NCI-H748 treated with DMSO at 0.1 percent for 48 hours (cell line): ENCODE results near the gene MUC2.
"Not testable (repeated sequence)": the region's sequence is repeated elsewhere in the genome, so short reads cannot be mapped to it uniquely, and the experiment has no call there.

ENCODE experiments used
- DNase-seq: peaks from one replicate; lab custom pipeline; 2025; lab: John Stamatoyannopoulos, UW

MUC2 gene

GRCh38 chr11:1106387-1106786, 31.7 kb downstream of the MUC2 start:
- no peak for DNase-seq

GRCh38 chr11:1107316-1108245, 32.9 kb downstream of the MUC2 start:
- no peak for DNase-seq

DNA sequence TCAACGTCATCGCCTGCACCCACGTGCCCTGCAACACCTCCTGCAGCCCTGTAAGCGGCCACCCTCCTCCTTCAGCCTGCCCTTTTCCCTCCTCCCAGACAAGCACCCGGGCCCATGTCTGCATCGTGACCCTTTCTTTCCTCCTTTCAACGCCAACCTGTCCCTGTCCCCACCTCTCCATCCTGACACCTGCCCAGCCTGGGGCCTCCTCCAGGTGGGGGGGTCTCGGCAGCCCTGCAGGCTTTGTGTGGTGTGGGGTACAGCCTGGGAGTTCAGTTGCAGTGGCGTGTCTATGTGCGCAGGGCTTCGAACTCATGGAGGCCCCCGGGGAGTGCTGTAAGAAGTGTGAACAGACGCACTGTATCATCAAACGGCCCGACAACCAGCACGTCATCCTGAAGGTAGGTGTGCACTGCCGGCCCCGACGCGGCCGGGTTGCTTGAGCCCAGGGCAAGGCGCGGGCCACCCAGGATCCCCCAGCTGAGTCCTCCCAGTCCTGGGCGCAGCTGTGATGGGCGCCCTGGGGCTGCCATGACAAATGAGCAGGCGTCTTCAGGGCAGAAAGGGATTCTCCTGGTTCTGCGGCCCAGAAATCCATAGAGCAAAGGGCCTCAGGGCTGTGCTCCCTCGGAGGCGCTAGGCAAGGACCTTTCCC, 33.7 kb downstream of the MUC2 start:
- no peak for DNase-seq

DNA sequence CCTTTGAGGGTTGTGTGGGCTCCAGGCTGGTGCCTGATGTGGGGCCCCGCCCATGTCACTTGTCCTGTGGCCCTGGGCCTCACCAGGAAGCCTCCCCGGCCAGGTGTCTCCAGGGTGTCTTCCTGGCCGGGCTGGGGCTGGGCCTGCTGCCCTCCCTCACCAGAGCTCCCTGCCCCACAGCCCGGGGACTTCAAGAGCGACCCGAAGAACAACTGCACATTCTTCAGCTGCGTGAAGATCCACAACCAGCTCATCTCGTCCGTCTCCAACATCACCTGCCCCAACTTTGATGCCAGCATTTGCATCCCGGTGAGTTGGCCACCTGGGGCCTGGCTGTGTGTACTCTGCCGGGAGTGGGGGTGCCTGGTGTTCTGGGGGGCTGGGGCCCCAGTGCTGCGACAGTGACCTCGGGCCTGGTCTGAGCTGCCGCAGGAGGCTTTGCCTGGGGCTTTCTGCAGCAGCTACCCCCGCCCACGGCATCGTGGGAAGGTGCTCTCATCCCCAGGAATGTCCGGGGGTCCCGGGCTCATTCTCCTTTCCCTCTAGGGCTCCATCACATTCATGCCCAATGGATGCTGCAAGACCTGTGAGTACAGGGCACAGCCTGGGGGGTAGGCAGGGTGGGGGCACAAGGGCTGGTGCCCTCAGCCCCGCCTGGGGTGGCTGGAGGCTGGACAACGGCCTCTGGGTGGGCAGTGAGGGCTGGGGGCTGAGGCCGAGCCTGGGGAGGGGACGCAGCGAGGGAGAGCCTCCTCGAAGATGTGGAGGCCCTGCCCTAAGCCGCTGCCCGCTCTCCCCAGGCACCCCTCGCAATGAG, 34.6 kb downstream of the MUC2 start:
- no peak for DNase-seq

- no peak for DNase-seq
Observed at GRCh38 chr11:1109918-1110705, 35.4 kb downstream of the MUC2 start.

GRCh38 chr11:1111545-1112212, 37.0 kb downstream of the MUC2 start:
- no peak for DNase-seq

GRCh38 chr11:1112351-1113191, 37.9 kb downstream of the MUC2 start:
- DNase-seq, result no peak

GRCh38 chr11:1113405-1114201, 38.9 kb downstream of the MUC2 start:
- no peak for DNase-seq

GRCh38 chr11:1115292-1115691, 40.6 kb downstream of the MUC2 start:
- not testable (repeated sequence) for DNase-seq

GRCh38 chr11:1116104-1116503, 41.4 kb downstream of the MUC2 start:
- no peak for DNase-seq

DNA sequence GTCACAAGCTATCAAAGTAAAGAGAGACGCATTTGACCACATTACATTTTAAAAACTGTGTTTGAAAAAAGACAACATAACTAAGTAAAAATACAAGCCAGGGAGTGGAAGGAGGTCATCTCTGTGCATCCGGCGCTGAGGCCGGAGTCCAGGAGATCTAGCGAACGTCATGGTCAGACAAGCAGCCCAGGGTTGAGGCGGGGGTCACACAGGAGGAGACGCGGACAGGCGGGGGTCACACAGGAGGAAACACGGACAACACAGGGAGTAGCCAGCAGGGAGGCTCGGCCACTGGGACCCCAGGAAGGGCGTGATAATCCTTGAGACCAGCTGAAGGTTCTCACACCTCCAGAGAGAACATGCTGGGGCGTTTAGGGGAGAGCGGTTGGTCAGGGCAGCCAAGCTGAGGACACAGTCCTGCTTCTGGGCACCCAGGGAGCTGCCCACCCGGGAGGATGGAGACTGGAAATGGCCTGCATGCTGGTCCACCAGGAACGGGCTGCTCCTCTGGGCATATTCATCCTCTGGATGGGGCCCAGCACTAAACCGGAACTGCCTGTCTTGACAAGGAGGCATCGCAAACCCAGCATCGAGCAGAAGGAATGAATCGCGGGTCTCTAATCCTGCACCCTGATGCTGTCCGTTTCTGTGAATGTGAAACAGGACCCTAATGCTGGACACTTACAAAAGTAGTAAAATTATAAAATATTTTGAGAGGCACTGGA, 42.2 kb downstream of the MUC2 start:
- DNase-seq, result no peak

DNA sequence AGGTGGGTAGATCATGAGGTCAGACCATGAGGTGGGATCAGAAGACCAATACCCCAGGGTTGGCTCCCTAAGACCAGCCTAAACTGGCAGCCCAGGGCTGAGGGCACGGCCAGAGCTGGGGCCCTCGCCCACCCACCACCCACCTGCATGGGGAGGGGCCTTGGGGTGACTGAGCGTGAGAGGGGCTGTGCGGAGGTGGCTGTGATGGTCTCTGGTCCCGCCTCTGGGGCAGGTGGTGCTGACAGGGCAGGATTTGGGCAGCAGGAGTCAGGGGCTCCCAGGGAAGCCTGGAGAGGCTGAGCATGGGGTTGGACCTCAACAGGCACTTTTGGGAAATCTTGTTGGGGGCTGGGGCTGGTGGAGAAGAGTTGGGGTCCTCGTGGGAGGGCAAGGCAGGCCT, 43.3 kb downstream of the MUC2 start:
- no peak for DNase-seq

- no peak for DNase-seq
Observed at GRCh38 chr11:1118755-1119603, 44.3 kb downstream of the MUC2 start.

DNA sequence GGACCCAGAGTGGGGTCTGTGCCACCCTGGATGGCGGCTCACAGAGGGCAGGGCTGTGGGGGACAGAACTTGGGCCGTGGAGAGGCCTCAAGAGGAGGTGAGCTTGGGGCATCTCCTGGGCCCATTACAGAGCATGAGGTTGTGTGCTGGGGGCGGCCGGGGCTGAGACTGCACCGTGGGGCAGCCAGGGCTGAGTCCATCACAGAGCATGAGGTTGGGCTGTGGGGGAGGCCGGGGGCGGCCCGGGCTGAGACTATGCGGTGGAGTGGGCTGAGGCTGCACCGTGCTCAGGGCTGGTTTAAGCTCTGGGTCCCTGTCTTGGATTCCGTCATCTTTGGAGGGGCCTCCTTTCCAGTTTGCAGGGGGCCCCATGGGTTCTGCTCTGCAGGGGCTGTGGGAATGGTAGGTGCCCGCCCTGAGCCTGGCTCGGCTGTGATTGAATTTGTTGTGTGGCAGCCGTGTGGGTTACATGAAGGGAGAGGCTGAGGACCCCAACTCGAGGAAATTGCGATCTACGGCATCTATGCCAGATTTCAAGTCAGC, 45.0 kb downstream of the MUC2 start:
- no peak for DNase-seq

DNA sequence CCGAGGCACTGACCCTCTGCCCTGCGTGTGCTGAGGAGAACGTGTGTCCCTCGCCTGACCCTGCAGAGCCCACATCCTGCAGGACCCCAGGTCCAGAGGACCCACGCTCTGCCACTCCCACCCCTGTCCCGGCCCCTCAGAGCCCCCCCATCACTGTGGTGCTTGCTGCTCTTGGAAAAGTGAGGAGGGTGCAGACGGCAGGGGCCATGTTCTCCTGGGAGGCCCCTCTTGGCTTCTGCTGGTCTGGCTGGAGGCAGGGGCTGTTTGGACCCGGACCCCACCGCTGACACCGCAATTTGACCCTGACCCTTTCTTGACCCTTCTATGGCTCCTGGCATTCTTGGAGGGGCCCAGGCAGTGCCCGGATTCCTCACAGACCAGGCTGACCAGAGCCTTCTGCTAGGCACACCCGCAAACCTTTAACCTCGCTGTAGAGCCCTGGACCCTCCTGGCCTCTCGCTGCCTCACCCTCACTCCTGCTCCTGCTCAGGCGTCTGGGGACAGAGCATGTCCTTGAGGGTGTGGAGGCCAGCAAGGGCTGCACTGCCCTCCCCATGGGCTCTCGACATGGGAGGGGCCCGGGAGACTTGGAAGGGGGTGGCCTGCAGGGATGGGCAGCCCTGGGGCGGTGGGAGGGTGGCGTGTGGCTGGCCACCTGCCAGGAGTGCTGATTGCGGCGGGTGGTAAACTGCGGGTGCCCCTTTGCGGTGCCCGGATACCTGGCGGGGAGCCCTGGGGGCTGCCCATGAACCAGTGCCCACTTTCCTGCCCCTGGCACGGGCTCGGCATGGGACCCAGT, 46.1 kb downstream of the MUC2 start:
- DNase-seq, result no peak

DNA sequence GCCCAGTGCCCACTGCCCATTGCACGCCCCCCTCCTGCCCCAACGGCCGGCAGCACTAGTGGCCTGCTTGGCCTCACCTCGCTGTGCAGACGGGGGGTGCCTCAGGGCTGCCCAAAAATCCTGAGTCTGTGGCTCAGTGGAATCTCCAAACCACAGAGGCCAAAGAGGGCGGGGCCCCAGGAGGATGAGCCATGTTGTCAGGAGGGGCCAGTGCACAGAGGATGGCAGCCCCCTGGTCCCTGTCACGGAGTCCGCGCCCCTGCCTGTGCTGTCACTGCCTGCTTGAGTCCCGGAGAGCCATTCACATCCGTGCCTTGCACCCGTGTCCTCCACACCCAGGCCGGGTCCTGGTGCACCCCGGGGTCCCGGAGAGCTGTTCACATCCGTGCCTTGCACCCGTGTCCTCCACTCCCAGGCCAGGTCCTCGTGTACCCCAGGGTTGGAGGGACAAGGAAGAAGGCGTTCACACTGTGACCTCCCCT, 46.7 kb downstream of the MUC2 start:
- no peak for DNase-seq
